GM12801 (cell line): Measurements from ENCODE around the gene NDUFC2.

ENCODE experiments used
- TF ChIP-seq, protein P1 (sequence below): IDR thresholded peaks from one replicate; pipeline ENCODE4 v1.5.1; 2011; ENCODE audit warnings: control low read depth; ENCODE audit not compliant: insufficient read length; ENCODE audit errors: extremely low read depth

NDUFC2 gene

DNA sequence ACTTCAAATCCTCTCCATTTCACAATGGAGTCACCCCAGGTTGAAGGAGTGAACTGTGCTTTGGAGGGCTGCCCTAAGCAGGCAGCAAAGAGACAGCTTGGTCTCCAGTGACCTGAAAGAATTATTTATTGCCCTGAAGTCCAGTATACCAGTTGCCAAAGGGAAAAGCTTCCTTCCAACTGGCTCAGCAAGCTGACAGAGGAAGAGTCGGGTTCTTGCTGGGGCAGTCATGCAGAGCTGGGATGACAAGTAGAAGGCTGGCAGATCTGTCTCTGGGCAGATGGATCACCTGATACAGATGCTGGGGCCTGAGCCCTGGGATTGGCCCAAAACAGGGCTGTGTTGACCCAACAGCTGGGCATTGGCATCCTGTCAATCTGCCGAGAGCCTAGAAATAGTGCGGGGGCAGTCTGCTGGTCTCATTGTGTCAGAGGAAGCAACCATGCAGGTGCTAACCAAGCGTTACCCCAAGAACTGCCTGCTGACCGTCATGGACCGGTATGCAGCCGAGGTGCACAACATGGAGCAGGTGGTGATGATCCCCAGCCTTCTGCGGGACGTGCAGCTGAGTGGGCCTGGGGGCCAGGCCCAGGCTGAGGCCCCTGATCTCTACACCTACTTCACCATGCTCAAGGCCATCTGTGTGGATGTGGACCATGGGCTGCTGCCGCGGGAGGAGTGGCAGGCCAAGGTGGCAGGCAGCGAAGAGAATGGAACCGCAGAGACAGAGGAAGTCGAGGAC, 16.1 kb downstream of the NDUFC2 start, which contains the start of gene THRSP:
Gene THRSP (plus strand): TSS at position 422 of the 742 bp plus-strand sequence. CDS start 21 bp downstream, at position 443.
- TF ChIP-seq, protein P1, sequence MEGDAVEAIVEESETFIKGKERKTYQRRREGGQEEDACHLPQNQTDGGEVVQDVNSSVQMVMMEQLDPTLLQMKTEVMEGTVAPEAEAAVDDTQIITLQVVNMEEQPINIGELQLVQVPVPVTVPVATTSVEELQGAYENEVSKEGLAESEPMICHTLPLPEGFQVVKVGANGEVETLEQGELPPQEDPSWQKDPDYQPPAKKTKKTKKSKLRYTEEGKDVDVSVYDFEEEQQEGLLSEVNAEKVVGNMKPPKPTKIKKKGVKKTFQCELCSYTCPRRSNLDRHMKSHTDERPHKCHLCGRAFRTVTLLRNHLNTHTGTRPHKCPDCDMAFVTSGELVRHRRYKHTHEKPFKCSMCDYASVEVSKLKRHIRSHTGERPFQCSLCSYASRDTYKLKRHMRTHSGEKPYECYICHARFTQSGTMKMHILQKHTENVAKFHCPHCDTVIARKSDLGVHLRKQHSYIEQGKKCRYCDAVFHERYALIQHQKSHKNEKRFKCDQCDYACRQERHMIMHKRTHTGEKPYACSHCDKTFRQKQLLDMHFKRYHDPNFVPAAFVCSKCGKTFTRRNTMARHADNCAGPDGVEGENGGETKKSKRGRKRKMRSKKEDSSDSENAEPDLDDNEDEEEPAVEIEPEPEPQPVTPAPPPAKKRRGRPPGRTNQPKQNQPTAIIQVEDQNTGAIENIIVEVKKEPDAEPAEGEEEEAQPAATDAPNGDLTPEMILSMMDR = no peak

DNA sequence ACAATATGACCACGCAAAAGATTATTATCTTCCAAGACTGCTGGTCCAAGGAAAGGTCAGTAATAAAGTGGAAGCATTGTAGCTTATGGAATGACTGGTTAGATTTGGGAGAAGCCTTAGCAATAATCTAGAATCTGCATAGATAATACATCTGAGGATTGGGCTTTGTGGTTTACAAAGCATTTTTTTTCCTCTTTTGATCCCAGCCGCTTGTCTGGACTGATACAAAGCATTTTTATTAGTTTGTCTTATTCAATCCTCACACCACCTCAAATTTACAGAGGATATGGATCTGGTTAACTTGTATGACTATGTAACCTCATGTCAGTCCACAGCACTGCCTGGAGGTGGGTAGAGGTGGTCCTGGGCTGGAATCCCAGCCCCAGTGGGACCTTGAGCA, 17.0 kb downstream of the NDUFC2 start:
- TF ChIP-seq, protein P1 = no peak

DNA sequence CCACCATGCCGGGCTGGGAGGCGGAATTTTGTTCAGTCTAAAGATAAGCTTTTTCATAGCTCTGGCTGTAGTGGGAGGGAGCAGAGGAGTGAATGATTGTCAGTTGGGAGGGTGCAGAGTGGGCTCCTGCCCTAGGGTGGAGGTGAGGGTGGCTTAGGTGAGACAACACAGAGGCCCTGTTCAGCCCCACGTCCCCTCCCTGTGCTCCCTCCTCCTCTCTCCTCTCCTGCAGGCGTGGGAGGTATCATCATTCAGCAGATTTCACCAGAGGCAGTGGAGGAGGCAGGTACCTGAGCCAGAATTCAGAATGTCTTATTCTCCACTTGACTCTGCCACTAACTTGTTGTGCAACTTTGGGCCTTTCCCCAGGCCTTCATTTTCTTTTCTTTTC, 17.7 kb downstream of the NDUFC2 start:
- TF ChIP-seq, protein P1 = no peak

DNA sequence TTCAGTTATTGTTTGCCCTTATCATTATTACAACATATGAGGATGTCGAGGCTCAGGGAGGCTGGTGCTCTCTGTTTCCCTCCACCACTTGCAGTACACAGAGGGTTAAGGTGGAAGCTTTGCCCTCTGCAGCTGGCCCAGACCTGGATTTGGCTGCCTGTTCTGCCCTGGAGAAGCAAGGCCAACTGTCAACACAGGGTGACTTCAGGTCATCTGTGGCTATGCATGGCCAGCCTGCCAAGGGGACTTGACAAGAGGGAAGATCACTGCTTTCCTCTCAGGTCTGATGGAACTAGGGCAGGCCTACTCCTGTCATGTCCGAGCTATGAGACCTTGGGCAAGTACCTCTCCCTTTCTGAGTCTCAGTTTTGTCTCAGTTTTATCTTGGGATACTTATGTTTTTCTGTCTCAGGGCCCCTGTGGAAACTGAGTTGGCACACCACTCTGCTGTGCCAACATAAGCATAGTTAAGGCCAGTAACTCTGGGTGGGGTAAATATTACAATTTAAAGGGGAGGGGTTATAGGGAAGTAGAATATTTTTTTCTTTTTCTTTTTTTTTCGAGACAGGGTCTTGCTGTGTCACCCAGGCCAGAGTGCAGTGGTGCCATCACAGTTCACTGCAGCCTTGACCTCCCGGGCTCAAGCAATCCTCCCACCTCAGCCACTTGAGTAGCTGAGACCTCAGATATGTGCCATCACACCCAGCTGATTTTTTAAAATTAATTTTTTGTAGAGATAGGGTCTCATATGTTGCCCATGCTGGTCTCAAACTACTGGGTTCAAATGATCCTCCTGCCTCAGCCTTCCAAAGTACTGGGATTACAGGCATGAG, 18.4 kb downstream of the NDUFC2 start:
- TF ChIP-seq, protein P1 = no peak

DNA sequence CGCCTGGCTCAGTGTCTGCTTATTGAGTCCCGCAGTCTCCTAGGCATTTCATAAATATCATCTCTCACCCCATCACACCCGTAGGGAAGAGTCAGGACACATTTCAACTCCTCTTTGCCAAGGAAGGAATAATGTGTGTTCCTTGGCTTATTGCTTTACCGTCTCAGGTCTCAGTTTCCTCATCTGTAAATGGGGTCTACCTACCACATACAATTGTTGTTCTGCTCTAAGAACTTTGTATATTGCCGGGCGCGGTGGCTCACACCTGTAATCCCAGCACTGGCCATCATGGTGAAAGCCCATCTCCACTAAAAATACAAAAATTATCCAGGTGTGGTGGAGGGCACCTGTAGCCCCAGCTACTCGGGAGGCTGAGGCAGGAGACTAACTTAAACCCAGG, 19.1 kb downstream of the NDUFC2 start:
- TF ChIP-seq, protein P1 = no peak

DNA sequence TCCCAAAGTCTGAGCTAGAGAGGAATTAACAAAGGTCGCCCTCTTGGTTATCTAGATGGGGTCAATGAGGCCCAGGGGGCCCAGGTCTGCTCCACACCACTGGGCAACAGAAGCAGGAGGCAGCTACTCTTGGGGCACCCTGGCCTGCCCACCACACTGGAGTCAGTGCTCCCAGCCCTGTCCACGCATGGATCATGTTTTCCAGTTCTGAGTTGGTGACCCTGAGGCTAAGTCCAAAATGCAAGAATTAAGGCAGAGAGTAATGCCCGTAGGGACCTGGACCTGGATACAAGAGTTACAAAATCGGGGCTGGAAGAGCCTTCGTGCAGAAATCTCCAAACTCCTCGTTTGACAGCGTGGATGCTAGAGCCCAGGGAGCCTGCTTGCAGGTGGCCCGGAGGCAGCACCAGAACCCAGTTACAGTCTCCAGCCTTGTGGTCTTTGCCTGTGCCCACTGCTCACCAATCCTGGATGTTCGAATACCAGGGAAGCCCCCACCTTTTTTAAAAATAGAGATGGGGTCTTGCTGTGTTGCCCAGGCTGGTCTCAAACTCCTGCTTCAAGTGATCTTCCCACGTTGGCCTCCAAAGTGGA, 22.1 kb downstream of the NDUFC2 start:
- TF ChIP-seq, protein P1 = no peak

DNA sequence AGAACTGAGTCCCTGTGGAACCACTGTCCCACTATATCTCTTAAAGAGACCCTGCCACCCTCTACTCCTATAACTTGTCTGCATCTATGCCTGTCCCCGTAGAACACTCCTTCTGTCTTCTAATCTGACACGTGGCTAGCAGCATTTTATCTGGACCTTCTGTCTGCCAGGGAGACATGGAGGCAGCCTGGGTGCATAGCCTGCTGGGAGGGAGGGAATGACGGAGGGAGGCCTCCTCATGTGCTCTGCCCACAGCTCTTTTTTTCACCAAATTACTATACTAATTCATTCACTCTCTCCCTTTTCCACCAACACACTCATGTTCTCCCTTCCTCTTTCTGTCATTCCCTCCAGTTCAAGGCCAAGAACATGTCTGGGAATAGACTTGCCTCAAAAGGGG, 23.6 kb downstream of the NDUFC2 start:
- TF ChIP-seq, protein P1 = no peak
